Mucosa of stomach (tissue), 1 donor: ENCODE data around the gene PTPRD.
"Not testable (repeated sequence)": the region's sequence is repeated elsewhere in the genome, so short reads cannot be mapped to it uniquely, and the experiment has no call there.

ENCODE experiments used
- H3K27me3 ChIP-seq: one replicate; pipeline ENCODE4 v1.7.0; 2013; ENCODE audit warnings: mild to moderate bottlenecking, low read length; ENCODE audit not compliant: control insufficient read depth, insufficient read depth
- H3K36me3 ChIP-seq: one replicate; pipeline ENCODE4 v1.7.0; 2013; ENCODE audit warnings: low read length; ENCODE audit not compliant: control insufficient read depth, insufficient read depth
- H3K4me1 ChIP-seq: one replicate; pipeline ENCODE4 v1.7.0; 2013; ENCODE audit warnings: mild to moderate bottlenecking, low read length; ENCODE audit not compliant: control insufficient read depth, insufficient read depth
- H3K4me3 ChIP-seq: one replicate; pipeline ENCODE4 v1.7.0; 2013; ENCODE audit warnings: low read length
- H3K9ac ChIP-seq: one replicate; pipeline ENCODE4 v1.7.0; 2013; ENCODE audit warnings: mild to moderate bottlenecking, low read length, moderate library complexity
- H3K9me3 ChIP-seq: one replicate; pipeline ENCODE4 v1.7.0; 2013; ENCODE audit warnings: mild to moderate bottlenecking, low read length, moderate library complexity; ENCODE audit not compliant: control insufficient read depth
- donor health status: Pancreatic carcinoma.

The PTPRD gene

GRCh38 chr9:10354591-10354990, 258.2 kb downstream of the PTPRD start:
- no peaks in the 10 kb centered on the region for H3K4me1 ChIP-seq
- no peak overlapping the region for H3K4me3 ChIP-seq
- H3K36me3 ChIP-seq, result no peaks in the 10 kb centered on the region
- no peaks in the 10 kb centered on the region for H3K27me3 ChIP-seq
- no peak overlapping the region for H3K9ac ChIP-seq
- no peaks in the 10 kb centered on the region for H3K9me3 ChIP-seq

DNA sequence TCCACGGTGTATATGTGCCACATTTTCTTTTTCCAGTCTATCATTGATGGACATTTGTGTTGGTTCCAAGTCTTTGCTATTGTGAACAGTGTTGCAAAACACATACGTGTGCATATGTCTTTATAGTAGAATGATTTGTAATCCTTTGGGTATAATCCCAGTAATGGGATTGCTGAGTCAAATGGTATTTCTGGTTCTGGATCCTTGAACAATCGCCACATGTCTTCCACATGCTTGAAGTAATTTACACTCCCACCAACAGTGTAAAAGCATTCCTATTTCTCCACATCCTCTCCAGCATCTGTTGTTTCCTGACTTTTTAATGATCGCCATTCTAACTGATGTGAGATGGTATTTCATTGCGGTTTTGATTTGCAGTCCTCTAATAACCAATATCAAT, 267.2 kb downstream of the PTPRD start:
- H3K36me3 ChIP-seq, H3K9me3 ChIP-seq, H3K27me3 ChIP-seq, H3K4me3 ChIP-seq, H3K4me1 ChIP-seq, H3K9ac ChIP-seq: not testable (repeated sequence)

GRCh38 chr9:10341057-10341456, 271.7 kb downstream of the PTPRD start:
- Histone ChIP-seq H3K4me3 (no peak overlapping the region), H3K4me1 (no peaks in the 10 kb centered on the region), H3K9ac (no peak overlapping the region)

DNA sequence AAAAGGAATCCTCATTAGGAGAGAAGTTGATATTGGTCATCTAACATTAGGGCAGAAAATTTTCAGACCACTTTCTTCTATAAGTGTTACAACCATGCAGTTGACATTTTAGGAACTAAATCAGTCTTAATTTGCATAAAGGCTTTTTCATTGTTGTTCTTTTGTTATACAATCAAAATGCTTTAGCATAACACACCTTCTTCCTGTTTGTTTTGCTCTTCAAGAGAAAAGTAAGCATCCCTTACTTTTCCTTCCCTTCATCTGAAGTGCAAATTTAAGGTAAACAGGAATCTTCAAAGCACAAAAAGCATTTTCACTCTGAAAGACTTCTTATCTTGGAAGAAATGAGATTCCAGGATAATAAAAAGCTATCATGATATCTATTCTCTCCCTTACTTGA, 273.6 kb downstream of the PTPRD start:
- H3K9ac ChIP-seq, result no peak overlapping the region
- no peaks in the 10 kb centered on the region for H3K36me3 ChIP-seq
- H3K27me3 ChIP-seq, result no peaks in the 10 kb centered on the region
- H3K4me3 ChIP-seq, result no peak overlapping the region
- no peaks in the 10 kb centered on the region for H3K9me3 ChIP-seq
- no peaks in the 10 kb centered on the region for H3K4me1 ChIP-seq

More at GRCh38 chr9:10341057-10341456, 271.7 kb downstream of the PTPRD start:
- H3K36me3 ChIP-seq, result no peaks in the 10 kb centered on the region
- no peaks in the 10 kb centered on the region for H3K27me3 ChIP-seq
- no peaks in the 10 kb centered on the region for H3K9me3 ChIP-seq

DNA sequence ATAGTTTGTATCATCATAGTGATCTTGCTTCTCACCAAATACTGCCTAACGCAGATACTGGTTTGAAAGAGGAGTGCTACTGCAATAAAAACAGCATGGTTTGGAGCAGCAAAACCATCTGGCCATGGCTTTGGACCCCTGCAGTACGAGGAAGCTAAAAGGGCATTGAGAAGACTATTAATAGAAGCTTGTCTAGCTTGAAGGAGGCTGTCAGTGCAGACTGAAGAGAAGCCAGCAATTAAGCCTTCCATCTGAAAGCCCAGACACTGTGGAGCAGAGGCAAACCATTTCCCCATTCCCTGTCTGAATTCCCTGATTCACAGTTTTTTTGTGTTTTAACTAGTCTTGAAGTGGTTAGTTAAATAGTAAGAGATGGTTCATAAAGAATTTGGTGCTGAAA, 281.6 kb downstream of the PTPRD start:
- Histone ChIP-seq H3K9me3 (no peaks in the 10 kb centered on the region), H3K4me3 (no peak overlapping the region), H3K9ac (no peak overlapping the region), H3K4me1 (no peaks in the 10 kb centered on the region), H3K27me3 (no peaks in the 10 kb centered on the region), H3K36me3 (no peaks in the 10 kb centered on the region)

- Histone ChIP-seq H3K9me3 (no peaks in the 10 kb centered on the region), H3K27me3 (no peaks in the 10 kb centered on the region), H3K4me1 (no peaks in the 10 kb centered on the region)
Measured at GRCh38 chr9:10282084-10282483, 330.7 kb downstream of the PTPRD start.

GRCh38 chr9:10274988-10275387, 337.8 kb downstream of the PTPRD start:
- Histone ChIP-seq H3K36me3 (no peaks in the 10 kb centered on the region), H3K27me3 (no peaks in the 10 kb centered on the region), H3K9ac (no peak overlapping the region), H3K4me1 (no peaks in the 10 kb centered on the region), H3K4me3 (no peak overlapping the region), H3K9me3 (no peaks in the 10 kb centered on the region)

More at GRCh38 chr9:10282084-10282483, 330.7 kb downstream of the PTPRD start:
- Histone ChIP-seq H3K36me3 (no peaks in the 10 kb centered on the region), H3K9ac (no peak overlapping the region), H3K4me3 (no peak overlapping the region)

GRCh38 chr9:10274175-10274574, 338.6 kb downstream of the PTPRD start:
- no peaks in the 10 kb centered on the region for H3K36me3 ChIP-seq
- no peak overlapping the region for H3K4me3 ChIP-seq
- no peaks in the 10 kb centered on the region for H3K27me3 ChIP-seq
- no peak overlapping the region for H3K9ac ChIP-seq
- no peaks in the 10 kb centered on the region for H3K9me3 ChIP-seq
- H3K4me1 ChIP-seq, result no peaks in the 10 kb centered on the region

- Histone ChIP-seq H3K27me3 (no peaks in the 10 kb centered on the region), H3K9me3 (no peaks in the 10 kb centered on the region), H3K9ac (no peak overlapping the region), H3K36me3 (no peaks in the 10 kb centered on the region), H3K4me3 (no peak overlapping the region), H3K4me1 (no peaks in the 10 kb centered on the region)
Measured at GRCh38 chr9:10272830-10273229, 340.0 kb downstream of the PTPRD start.

DNA sequence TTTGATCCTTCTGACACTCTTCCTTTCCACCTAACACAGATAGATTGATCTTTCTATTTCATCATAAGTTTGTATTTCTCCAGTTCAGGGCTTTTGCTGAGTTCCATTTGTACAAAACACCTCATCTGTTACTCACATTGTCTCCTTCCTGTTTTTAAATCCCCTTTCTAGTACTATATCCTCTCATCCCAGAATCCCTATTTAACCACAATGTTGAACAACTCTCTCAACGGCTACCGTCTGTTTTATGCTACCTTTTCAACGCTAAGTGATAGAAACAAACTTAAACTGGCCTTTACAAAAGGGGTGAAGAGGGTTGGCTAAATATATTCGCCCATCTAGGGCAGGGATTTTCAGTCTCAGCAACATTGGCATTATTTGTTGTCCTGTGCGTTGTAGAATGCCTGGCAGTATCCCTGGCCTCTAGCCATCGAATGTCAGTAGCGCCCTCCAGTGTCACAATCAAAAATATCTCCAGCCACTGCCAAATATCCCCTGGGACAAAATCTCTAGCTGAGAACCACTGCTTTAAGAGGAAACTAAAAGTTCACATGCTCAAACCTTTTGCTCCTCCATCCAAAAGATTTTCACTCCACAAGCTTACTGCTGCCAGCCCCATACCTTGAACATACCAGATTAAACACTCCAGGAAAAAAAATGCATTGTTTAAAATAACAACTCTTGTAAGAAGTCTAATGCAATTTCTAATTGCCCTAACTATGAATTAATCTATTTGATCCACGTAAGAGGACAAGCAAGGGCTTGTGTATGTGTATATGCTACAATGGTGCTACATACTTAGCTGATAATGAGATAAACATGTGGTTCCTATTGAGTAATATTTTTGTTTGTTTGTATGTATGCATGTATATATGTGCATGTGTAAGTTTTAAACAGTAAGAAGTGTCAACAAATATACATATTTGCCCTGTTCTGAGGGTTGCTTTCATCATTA, 344.0 kb downstream of the PTPRD start:
- no peaks in the 10 kb centered on the region for H3K27me3 ChIP-seq
- no peaks in the 10 kb centered on the region for H3K4me1 ChIP-seq
- no peaks in the 10 kb centered on the region for H3K9me3 ChIP-seq
- no peaks in the 10 kb centered on the region for H3K36me3 ChIP-seq
- no peak overlapping the region for H3K9ac ChIP-seq
- no peak overlapping the region for H3K4me3 ChIP-seq

DNA sequence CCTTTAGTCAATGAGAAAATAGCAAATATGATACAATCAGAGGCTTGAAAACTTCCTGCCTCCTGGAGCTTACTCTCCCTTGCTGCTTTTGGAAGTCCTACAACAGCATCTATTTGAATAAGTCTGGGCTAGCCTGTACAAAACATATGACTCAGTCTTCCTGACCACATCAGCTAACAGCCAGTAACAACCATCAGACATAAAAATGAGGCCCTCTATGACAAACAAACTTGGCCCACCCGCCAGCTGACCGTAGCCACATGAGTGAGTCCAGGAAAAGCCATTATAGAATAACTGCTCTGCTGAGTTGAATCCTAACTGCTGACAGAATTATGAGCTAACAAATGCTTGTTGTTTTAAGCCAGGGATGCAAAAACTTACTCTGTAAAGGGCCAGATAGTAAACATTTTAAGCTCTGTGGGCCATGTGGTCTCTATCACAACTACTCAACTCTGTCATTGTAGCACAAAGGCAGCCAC, 347.6 kb downstream of the PTPRD start:
- Histone ChIP-seq H3K27me3 (no peaks in the 10 kb centered on the region), H3K9me3 (no peaks in the 10 kb centered on the region), H3K9ac (no peak overlapping the region), H3K4me3 (no peak overlapping the region), H3K4me1 (no peaks in the 10 kb centered on the region), H3K36me3 (no peaks in the 10 kb centered on the region)

DNA sequence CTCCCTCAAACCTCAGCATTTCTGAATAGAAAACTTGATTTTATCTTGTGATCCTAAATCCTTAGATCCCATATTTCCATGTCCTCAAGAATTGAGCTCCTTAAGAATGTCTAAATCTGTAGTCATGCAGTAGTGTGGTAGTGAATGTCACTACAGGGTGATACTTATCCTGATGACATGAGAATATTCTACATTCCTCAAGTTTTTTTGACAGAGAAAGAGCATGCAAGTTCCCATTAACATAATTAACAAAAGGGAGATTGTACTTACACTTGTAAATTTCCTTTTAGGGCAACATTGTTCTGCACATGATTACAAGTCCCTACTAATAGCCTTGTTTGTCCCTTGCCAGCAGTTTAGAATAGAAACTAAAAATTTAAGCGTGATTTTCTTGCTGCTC, 352.3 kb downstream of the PTPRD start:
- Histone ChIP-seq H3K9ac (no peak overlapping the region), H3K4me3 (no peak overlapping the region), H3K9me3 (no peaks in the 10 kb centered on the region), H3K4me1 (no peaks in the 10 kb centered on the region), H3K36me3 (no peaks in the 10 kb centered on the region), H3K27me3 (no peaks in the 10 kb centered on the region)
